D721Med (cell line): Measurements from ENCODE around the gene SLC20A1.
A peak's percentile ranks its signal among the peaks of the same experiment; 100 is the strongest.

Experiments
- DNase-seq: peaks from one replicate; pipeline ENCODE4 v3.0.0; 2011; ENCODE audit warnings: low spot score; ENCODE audit not compliant: insufficient read length
- FAIRE-seq: peaks from 2 replicates; lab custom pipeline; 2011; peaks lifted over from hg19 to GRCh38; lab: Jason Lieb, UNC
- CTCF ChIP-seq: IDR thresholded peaks from 2 replicates; pipeline ENCODE4 v1.5.1; 2012; ENCODE audit warnings: mild to moderate bottlenecking, control low read depth; ENCODE audit not compliant: insufficient read depth; ENCODE audit errors: missing control alignments

Gene SLC20A1

GRCh38 chr2:112618383-112618782 lies 27.4 kb upstream of the SLC20A1 start:
- FAIRE-seq (no peak), DNase-seq (no peak)
- TF ChIP-seq CTCF, result no peak

GRCh38 chr2:112621790-112622527 lies 23.8 kb upstream of the SLC20A1 start:
- TF ChIP-seq CTCF, result no peak
- DNase-seq, result no peak
- FAIRE-seq, result no peak

GRCh38 chr2:112622528-112622849 lies 23.2 kb upstream of the SLC20A1 start:
- TF ChIP-seq CTCF, result no peak
- DNase-seq (no peak), FAIRE-seq (no peak)

- FAIRE-seq, result no peak
- TF ChIP-seq CTCF, result no peak
- DNase-seq, result no peak
Observed at GRCh38 chr2:112623913-112624777, 21.6 kb upstream of the SLC20A1 start.

- DNase-seq (no peak), FAIRE-seq (no peak)
- TF ChIP-seq CTCF, result no peak
Observed at GRCh38 chr2:112625474-112626114, 20.1 kb upstream of the SLC20A1 start.

- FAIRE-seq (no peak), DNase-seq (peak; percentile 53)
- peak; percentile 76 for TF ChIP-seq CTCF
Observed at GRCh38 chr2:112626604-112627059, 19.1 kb upstream of the SLC20A1 start.
